Common myeloid progenitor, CD34-positive (primary cell): ENCODE measurements around the gene RARA.

ENCODE experiments used
- CTCF ChIA-PET: fragments of 350-600 bp; sonication (Branson Sonifier 250); formaldehyde crosslinking; loops from one replicate; lab custom pipeline; 2021; ENCODE audit warnings: antibody characterized with exemption; lab: Charles Lee
- POLR2A ChIA-PET: fragments of 350-600 bp; sonication (Branson Sonifier 250); formaldehyde crosslinking; loops from one replicate; lab custom pipeline; 2021; ENCODE audit warnings: antibody characterized with exemption; lab: Charles Lee
- DNase-seq, 3 donors: peaks; one replicate each; pipeline versions ENCODE4 v3.0.0 to v3.0.0-alpha.2; 2013
- H3K27ac ChIP-seq, 2 experiments: 1 replicate in 1 of 2; 2 replicates in 1 of 2; pipeline ENCODE4 v1.7.0; 2013; ENCODE audit warnings: inconsistent platforms in 2 of 2, low read length in 2 of 2, mild to moderate bottlenecking in 2 of 2, low read depth in 1 of 2, moderate library complexity in 1 of 2; ENCODE audit not compliant: severe bottlenecking in 2 of 2, insufficient read depth in 1 of 2, poor library complexity in 1 of 2
- H3K27me3 ChIP-seq, 5 experiments: replicated peaks in 2 of 5; 1 replicate in 3 of 5; 2 replicates in 2 of 5; pipeline versions ENCODE4 v1.6.1 to v1.7.0; 2013; ENCODE audit warnings: low read length in 4 of 5, mild to moderate bottlenecking in 2 of 5, moderate library complexity in 2 of 5, inconsistent platforms in 1 of 5; ENCODE audit not compliant: insufficient read depth in 5 of 5, control insufficient read depth in 4 of 5
- H3K36me3 ChIP-seq, 4 experiments: 1 replicate in 2 of 4; 2 replicates in 2 of 4; pipeline versions ENCODE4 v1.6.1 to v1.7.0; 2013; ENCODE audit warnings: low read length in 3 of 4, control low read depth in 1 of 4, mild to moderate bottlenecking in 1 of 4; ENCODE audit not compliant: control insufficient read depth in 4 of 4, insufficient read depth in 4 of 4
- H3K4me1 ChIP-seq, 4 experiments: 1 replicate in 3 of 4; 2 replicates in 1 of 4; pipeline versions ENCODE4 v1.6.1 to v1.7.1; 2013; ENCODE audit warnings: low read length in 3 of 4, mild to moderate bottlenecking in 3 of 4, control low read depth in 1 of 4, inconsistent platforms in 1 of 4, moderate library complexity in 1 of 4; ENCODE audit not compliant: control insufficient read depth in 4 of 4, insufficient read depth in 4 of 4; ENCODE audit errors: control extremely low read depth in 1 of 4
- H3K4me3 ChIP-seq, 7 experiments: 1 replicate in 4 of 7; 2 replicates in 3 of 7; pipeline versions ENCODE4 v1.5.1 to v1.7.0; 2013; ENCODE audit warnings: mild to moderate bottlenecking in 7 of 7, low read length in 6 of 7, moderate library complexity in 6 of 7, inconsistent platforms in 2 of 7, low read depth in 2 of 7, control low read depth in 1 of 7; ENCODE audit not compliant: insufficient read depth in 4 of 7, control insufficient read depth in 1 of 7; ENCODE audit errors: extremely low read depth in 1 of 7
- H3K9me3 ChIP-seq, 5 experiments: 1 replicate in 4 of 5; 2 replicates in 1 of 5; pipeline versions ENCODE4 v1.6.1 to v1.7.1; 2013; ENCODE audit warnings: low read length in 4 of 5, mild to moderate bottlenecking in 2 of 5, inconsistent platforms in 1 of 5, low read depth in 1 of 5, moderate library complexity in 1 of 5; ENCODE audit not compliant: control insufficient read depth in 4 of 5, insufficient read depth in 2 of 5; ENCODE audit errors: control extremely low read depth in 1 of 5
- WGBS: methylation state at CpG from one replicate; pipeline ENCODE4 v1.1.5; 2013; ENCODE audit not compliant: insufficient coverage; 5-methylcytosine and 5-hydroxymethylcytosine counted together

Gene RARA

GRCh38 chr17:40286473-40286872 is 22.5 kb upstream of the RARA start:
- WGBS, result 83% methylated on average over 1 of the region's 2 CpGs
- Histone ChIP-seq H3K9me3 (no peaks in the 10 kb centered on the region), H3K4me1 (peaks cover 0 to 16% (median 11%) of the 10 kb centered on the region in 4 experiments), H3K27ac (no peak overlapping the region), H3K36me3 (peaks cover 6 to 26% (median 9%) of the 10 kb centered on the region in 4 experiments), H3K27me3 (no peaks in the 10 kb centered on the region), H3K4me3 (no peak overlapping the region)
- ChIA-PET POLR2A (interaction anchor here (1.0 kb wide), 1 partner anchor 36 kb away, joined by 3 read pairs; no protein-coding TSS in a partner anchor), CTCF (interaction anchor here (1.4 to 2.2 kb wide), 2 partner anchors 86 to 94 kb away, joined by 4 to 7 read pairs; no protein-coding TSS in a partner anchor)
- no peak for DNase-seq

GRCh38 chr17:40287159-40287493 is 21.9 kb upstream of the RARA start:
- H3K27ac ChIP-seq, result no peak overlapping the region
- CTCF ChIA-PET, result no interaction called here
- no peak for DNase-seq
- peaks cover 6 to 28% (median 7%) of the 10 kb centered on the region in 4 experiments for H3K36me3 ChIP-seq
- no peaks in the 10 kb centered on the region for H3K27me3 ChIP-seq
- peaks cover 0 to 16% (median 11%) of the 10 kb centered on the region in 4 experiments for H3K4me1 ChIP-seq
- no peak overlapping the region for H3K4me3 ChIP-seq
- POLR2A ChIA-PET, result interaction anchor here (1.2 kb wide), 1 partner anchor 36 kb away, joined by 3 read pairs; no protein-coding TSS in a partner anchor
- 37% methylated on average over 3 of the region's 4 CpGs for WGBS
- H3K9me3 ChIP-seq, result no peaks in the 10 kb centered on the region

- Histone ChIP-seq H3K27me3 (no peaks in the 10 kb centered on the region), H3K4me1 (peaks cover 0 to 16% (median 11%) of the 10 kb centered on the region in 4 experiments), H3K4me3 (peak within 1 kb of the TSS; percentile 80 to 97 (median 88)), H3K27ac (peak within 1 kb of the TSS in 1 of 2 experiments; percentile 67), H3K9me3 (no peaks in the 10 kb centered on the region), H3K36me3 (peaks cover 3 to 29% (median 5%) of the 10 kb centered on the region in 4 experiments)
- CTCF ChIA-PET, result interaction anchor here (0.6 to 50.4 kb wide), 7 partner anchors 12 to 1097 kb away, joined by 3 to 1388 read pairs (median 3); partner anchors contain the start of genes GJD3 and WIPF2
- peak; percentile 98 to 100 (median 99) for DNase-seq
- POLR2A ChIA-PET, result interaction anchor here (1.2 kb wide), 1 partner anchor 35 kb away, joined by 3 read pairs; no protein-coding TSS in a partner anchor
- WGBS, result 0% methylated on average over 46 of the region's 47 CpGs
These were observed 21.2 kb upstream of the RARA start, which contains the start of gene CDC6 for GRCh38 chr17:40287494-40288369. Gene CDC6 (plus strand): TSS chr17:40287879. CDS start chr17:40289421, 1,542 bp downstream.

GRCh38 chr17:40290629-40291280 is 18.2 kb upstream of the RARA start:
- peaks cover 4 to 55% (median 20%) of the 10 kb centered on the region in 4 experiments for H3K36me3 ChIP-seq
- POLR2A ChIA-PET, result interaction anchor here (1.2 kb wide), 1 partner anchor 72 kb away, joined by 4 read pairs; the partner anchor contains the start of gene WIPF2
- no peaks in the 10 kb centered on the region for H3K27me3 ChIP-seq
- CTCF ChIA-PET, result interaction anchor here (1.2 to 50.4 kb wide), 10 partner anchors 12 to 277 kb away, joined by 3 to 1388 read pairs (median 14); partner anchors contain the start of genes CSF3, GJD3 and WIPF2
- peaks cover 0 to 16% (median 11%) of the 10 kb centered on the region in 4 experiments for H3K4me1 ChIP-seq
- DNase-seq, result peak; percentile 78 to 89 (median 87)
- no peak overlapping the region for H3K4me3 ChIP-seq
- WGBS, result 100% methylated on average over 1 of the region's 4 CpGs
- H3K27ac ChIP-seq, result no peak overlapping the region
- H3K9me3 ChIP-seq, result no peaks in the 10 kb centered on the region

GRCh38 chr17:40291281-40291664 is 17.7 kb upstream of the RARA start:
- no peaks in the 10 kb centered on the region for H3K27me3 ChIP-seq
- peaks cover 7 to 61% (median 23%) of the 10 kb centered on the region in 4 experiments for H3K36me3 ChIP-seq
- DNase-seq, result no peak
- H3K4me3 ChIP-seq, result no peak overlapping the region
- H3K9me3 ChIP-seq, result no peaks in the 10 kb centered on the region
- 95% methylated on average over 2 of the region's 2 CpGs for WGBS
- POLR2A ChIA-PET, result no interaction called here
- CTCF ChIA-PET, result interaction anchor here (1.3 to 50.4 kb wide), 10 partner anchors 12 to 278 kb away, joined by 3 to 1388 read pairs (median 14); partner anchors contain the start of genes CSF3, GJD3 and WIPF2
- H3K27ac ChIP-seq, result no peak overlapping the region
- H3K4me1 ChIP-seq, result peaks cover 0 to 16% (median 11%) of the 10 kb centered on the region in 4 experiments

- no peak for DNase-seq
- Histone ChIP-seq H3K36me3 (peaks cover 7 to 80% (median 27%) of the 10 kb centered on the region in 4 experiments), H3K4me1 (peaks cover 0 to 11% (median 5%) of the 10 kb centered on the region in 4 experiments), H3K27ac (no peak overlapping the region), H3K9me3 (no peaks in the 10 kb centered on the region), H3K4me3 (no peak overlapping the region), H3K27me3 (no peaks in the 10 kb centered on the region)
- CTCF ChIA-PET, result interaction anchor here (0.9 to 50.4 kb wide), 11 partner anchors 10 to 108 kb away, joined by 3 to 1388 read pairs (median 7); partner anchors contain the start of genes GJD3 and WIPF2
- WGBS, result 100% methylated on average over 1 of the region's 1 CpG
- POLR2A ChIA-PET, result interaction anchor here (0.6 kb wide), 1 partner anchor 240 kb away, joined by 4 read pairs; no protein-coding TSS in a partner anchor
These were observed 15.6 kb upstream of the RARA start for GRCh38 chr17:40293363-40293762.
